ENCODE results near the gene HSFX3. TPM values are rescaled to one million over a fixed set of nuclear protein-coding genes. Genes with fewer than 3 reads are reported as not detected.

HSFX3 gene
- total and polyA plus RNA-seq, 2 donors (not counting 1 experiment from before 2014, with no cell fraction given), result not detected

DNA sequence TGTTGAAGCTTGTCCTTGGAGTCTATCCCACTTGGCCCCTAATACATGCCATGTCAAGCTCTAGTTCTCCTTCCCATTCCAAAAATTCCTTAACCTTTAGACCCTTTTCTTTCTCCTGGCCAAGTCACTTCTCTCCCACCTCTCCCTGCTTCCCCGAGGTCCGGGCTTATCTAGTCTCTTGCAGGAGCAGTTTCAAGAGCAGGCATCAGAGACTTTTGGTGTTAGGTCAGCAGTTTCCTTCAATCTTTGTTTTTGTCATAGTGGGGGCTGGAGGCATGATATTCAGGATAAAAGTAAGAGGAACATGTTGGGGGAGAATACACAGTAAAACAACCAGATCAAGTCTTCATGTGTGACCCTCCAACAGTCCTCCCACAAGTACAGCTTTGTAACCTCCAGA, 33.1 kb downstream of the HSFX3 start:
- TF ChIP-seq, protein P1, sequence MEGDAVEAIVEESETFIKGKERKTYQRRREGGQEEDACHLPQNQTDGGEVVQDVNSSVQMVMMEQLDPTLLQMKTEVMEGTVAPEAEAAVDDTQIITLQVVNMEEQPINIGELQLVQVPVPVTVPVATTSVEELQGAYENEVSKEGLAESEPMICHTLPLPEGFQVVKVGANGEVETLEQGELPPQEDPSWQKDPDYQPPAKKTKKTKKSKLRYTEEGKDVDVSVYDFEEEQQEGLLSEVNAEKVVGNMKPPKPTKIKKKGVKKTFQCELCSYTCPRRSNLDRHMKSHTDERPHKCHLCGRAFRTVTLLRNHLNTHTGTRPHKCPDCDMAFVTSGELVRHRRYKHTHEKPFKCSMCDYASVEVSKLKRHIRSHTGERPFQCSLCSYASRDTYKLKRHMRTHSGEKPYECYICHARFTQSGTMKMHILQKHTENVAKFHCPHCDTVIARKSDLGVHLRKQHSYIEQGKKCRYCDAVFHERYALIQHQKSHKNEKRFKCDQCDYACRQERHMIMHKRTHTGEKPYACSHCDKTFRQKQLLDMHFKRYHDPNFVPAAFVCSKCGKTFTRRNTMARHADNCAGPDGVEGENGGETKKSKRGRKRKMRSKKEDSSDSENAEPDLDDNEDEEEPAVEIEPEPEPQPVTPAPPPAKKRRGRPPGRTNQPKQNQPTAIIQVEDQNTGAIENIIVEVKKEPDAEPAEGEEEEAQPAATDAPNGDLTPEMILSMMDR (IDR thresholded peaks at IDR 0.05), result no peak
- no peak for TF ChIP-seq EZH2 (IDR thresholded peaks at IDR 0.05; ENCODE audit: borderline replicate concordance, insufficient read depth, low read depth, low read length, poor library complexity, severe bottlenecking)
- Histone ChIP-seq H2AFZ (ENCODE audit: insufficient read depth, low read depth, low read length, poor library complexity, severe bottlenecking) (no peak overlapping the region), H4K20me1 (ENCODE audit: control insufficient read depth, insufficient read depth, low read length, poor library complexity, severe bottlenecking) (no peaks in the 10 kb centered on the region), H3K27ac (ENCODE audit: low read length in 2 of 2) (no peak overlapping the region), H3K9ac (ENCODE audit: low read length) (no peak overlapping the region), H3K4me2 (replicated peaks; ENCODE audit: low read depth, low read length, poor library complexity, severe bottlenecking) (no peak overlapping the region), H3K4me1 (ENCODE audit: control insufficient read depth in 2 of 2, insufficient read depth in 2 of 2, low read length in 2 of 2) (no peaks in the 10 kb centered on the region), H3K36me3 (replicated peaks in 1 of 2; ENCODE audit: control extremely low read depth in 1 of 2, control insufficient read depth in 1 of 2, extremely low read depth in 1 of 2, insufficient read depth in 2 of 2, low read length in 1 of 2) (no peaks in the 10 kb centered on the region), H3K27me3 (replicated peaks in 1 of 4; ENCODE audit: control extremely low read depth in 1 of 4, control insufficient read depth in 3 of 4, insufficient read depth in 4 of 4, low read length in 3 of 4) (no peaks in the 10 kb centered on the region), H3K79me2 (ENCODE audit: control insufficient read depth, insufficient read depth, low read length) (no peaks in the 10 kb centered on the region), H3K4me3 (ENCODE audit: control extremely low read depth in 1 of 5, extremely low read depth in 1 of 5, insufficient read depth in 1 of 5, low read depth in 2 of 5, low read length in 4 of 5) (no peak overlapping the region), H3K9me3 (ENCODE audit: control extremely low read depth in 1 of 3, control insufficient read depth in 2 of 3, insufficient read depth in 1 of 3, low read length in 2 of 3) (no peaks in the 10 kb centered on the region)
- intact Hi-C loops (cut with micrococcal nuclease), result no loop called here
- WGBS (ENCODE audit: insufficient coverage), result no CpG with 5 or more reads among the region's 2 CpGs
- H3K27me3 Mint-ChIP-seq, result peaks cover 3% of the 10 kb centered on the region
- no peak for DNase-seq
- no peak overlapping the region for H3K4me3 Mint-ChIP-seq
- H3K4me1 Mint-ChIP-seq, result peaks cover 4% of the 10 kb centered on the region
- ChIA-PET POLR2A (no interaction called here), CTCF (no interaction called here)
- ATAC-seq (ENCODE audit: low read depth), result no peak
- no peaks in the 10 kb centered on the region for H3K9me3 Mint-ChIP-seq (ENCODE audit: insufficient read depth)
- H3K27ac Mint-ChIP-seq, result no peak overlapping the region

DNA sequence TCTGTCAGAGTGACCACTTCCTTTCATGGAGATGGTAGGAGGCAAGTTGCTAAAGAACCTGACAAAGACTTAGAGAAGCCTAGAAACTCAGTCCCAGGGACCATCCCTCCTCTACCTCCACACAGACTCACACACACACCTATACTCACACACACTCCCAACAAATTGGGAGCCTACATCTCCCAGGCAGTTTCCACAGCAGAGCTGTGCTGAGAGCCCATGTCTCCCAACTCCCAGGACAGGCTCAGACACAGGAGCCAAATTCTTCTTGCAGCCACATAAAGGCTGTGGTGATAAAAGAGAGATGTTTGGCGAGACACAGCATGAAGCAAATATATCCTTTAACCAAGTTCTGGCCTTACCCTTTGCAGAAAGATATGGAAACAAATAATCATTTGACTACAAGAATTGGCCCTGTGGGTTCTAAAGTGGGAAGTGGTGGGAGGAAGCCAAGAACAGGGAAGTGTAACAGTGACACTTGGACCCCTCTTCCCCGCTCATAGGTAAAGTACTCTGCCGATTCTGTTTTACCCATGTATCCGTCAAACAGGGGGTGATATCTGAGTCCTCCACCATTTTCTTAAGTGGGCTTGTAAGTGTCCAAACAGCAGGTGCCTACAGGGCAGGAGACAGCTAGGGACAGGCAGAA, 33.6 kb downstream of the HSFX3 start:
- Histone ChIP-seq H3K4me3 (ENCODE audit: control extremely low read depth in 1 of 5, extremely low read depth in 1 of 5, insufficient read depth in 1 of 5, low read depth in 2 of 5, low read length in 4 of 5) (no peak overlapping the region), H3K9me3 (ENCODE audit: control extremely low read depth in 1 of 3, control insufficient read depth in 2 of 3, insufficient read depth in 1 of 3, low read length in 2 of 3) (no peaks in the 10 kb centered on the region), H3K27ac (ENCODE audit: low read length in 2 of 2) (no peak overlapping the region), H3K27me3 (replicated peaks in 1 of 4; ENCODE audit: control extremely low read depth in 1 of 4, control insufficient read depth in 3 of 4, insufficient read depth in 4 of 4, low read length in 3 of 4) (no peaks in the 10 kb centered on the region), H3K36me3 (replicated peaks in 1 of 2; ENCODE audit: control extremely low read depth in 1 of 2, control insufficient read depth in 1 of 2, extremely low read depth in 1 of 2, insufficient read depth in 2 of 2, low read length in 1 of 2) (no peaks in the 10 kb centered on the region), H3K4me1 (ENCODE audit: control insufficient read depth in 2 of 2, insufficient read depth in 2 of 2, low read length in 2 of 2) (no peaks in the 10 kb centered on the region), H2AFZ (ENCODE audit: insufficient read depth, low read depth, low read length, poor library complexity, severe bottlenecking) (no peak overlapping the region), H4K20me1 (ENCODE audit: control insufficient read depth, insufficient read depth, low read length, poor library complexity, severe bottlenecking) (no peaks in the 10 kb centered on the region), H3K9ac (ENCODE audit: low read length) (no peak overlapping the region), H3K79me2 (ENCODE audit: control insufficient read depth, insufficient read depth, low read length) (no peaks in the 10 kb centered on the region), H3K4me2 (replicated peaks; ENCODE audit: low read depth, low read length, poor library complexity, severe bottlenecking) (no peak overlapping the region)
- WGBS (ENCODE audit: insufficient coverage), result no CpG with 5 or more reads among the region's 4 CpGs
- intact Hi-C loops (cut with micrococcal nuclease), result no loop called here
- H3K27me3 Mint-ChIP-seq, result peaks cover 3% of the 10 kb centered on the region
- DNase-seq (no peak), ATAC-seq (ENCODE audit: low read depth) (no peak)
- ChIA-PET POLR2A (interaction anchor here (0.6 kb wide), 1 partner anchor 25 kb away, joined by 3 read pairs; the partner anchor contains the start of gene EOLA1), CTCF (no interaction called here)
- TF ChIP-seq, protein P1 (IDR thresholded peaks at IDR 0.05), result no peak
- TF ChIP-seq EZH2 (IDR thresholded peaks at IDR 0.05; ENCODE audit: borderline replicate concordance, insufficient read depth, low read depth, low read length, poor library complexity, severe bottlenecking), result no peak
- H3K4me1 Mint-ChIP-seq, result peaks cover 4% of the 10 kb centered on the region
- no peaks in the 10 kb centered on the region for H3K9me3 Mint-ChIP-seq (ENCODE audit: insufficient read depth)
- H3K27ac Mint-ChIP-seq, result no peak overlapping the region
- H3K4me3 Mint-ChIP-seq, result no peak overlapping the region
